Heart left ventricle (tissue), 16 donors: ENCODE data around the gene UBN2. TPM values are rescaled to one million over a fixed set of nuclear protein-coding genes. Genes with fewer than 3 reads are reported as not detected.

Experiments
- ATAC-seq, 4 donors: fragments of 200-7000 bp; cut with Tn5 transposase; one replicate each; pipeline ENCODE4 v1.9.1; 2020 to 2022; ENCODE audit warnings: moderate library complexity in 4 of 4, mild to moderate bottlenecking in 3 of 4, moderate number of reproducible peaks in 1 of 4
- DNase-seq, 5 donors: peaks; one replicate each; pipeline ENCODE4 v3.0.0-alpha.2; 2020
- H3K27ac ChIP-seq, 12 donors: fragments of 200-600 bp; sonication (generic) in 4 of 12; one replicate each; pipeline versions ENCODE4 v1.5.0 to v1.8.0; 2016 to 2022; ENCODE audit warnings: mild to moderate bottlenecking in 2 of 12
- H3K27me3 ChIP-seq, 9 donors: fragments of 200-600 bp; sonication (generic) in 2 of 9; one replicate each; pipeline versions ENCODE4 v1.5.1 to v1.8.0; 2016 to 2022; ENCODE audit warnings: mild to moderate bottlenecking in 3 of 9
- H3K36me3 ChIP-seq, 9 donors: fragments of 200-600 bp; sonication (generic) in 2 of 9; one replicate each; pipeline versions ENCODE4 v1.5.0 to v1.8.0; 2018 to 2022; ENCODE audit warnings: mild to moderate bottlenecking in 2 of 9
- H3K4me1 ChIP-seq, 12 donors: fragments of 200-600 bp; sonication (generic) in 4 of 12; one replicate each; pipeline versions ENCODE4 v1.5.0 to v1.8.0; 2016 to 2022; ENCODE audit warnings: mild to moderate bottlenecking in 3 of 12
- H3K4me3 ChIP-seq, 12 donors: fragments of 200-600 bp; sonication (generic) in 4 of 12; one replicate each; pipeline versions ENCODE4 v1.5.0 to v1.8.0; 2017 to 2022; ENCODE audit warnings: mild to moderate bottlenecking in 9 of 12, moderate library complexity in 4 of 12
- H3K9me3 ChIP-seq, 12 donors: fragments of 200-600 bp; sonication (generic) in 4 of 12; one replicate each; pipeline versions ENCODE4 v1.5.0 to v1.8.0; 2016 to 2022; ENCODE audit warnings: mild to moderate bottlenecking in 1 of 12
- CTCF ChIP-seq, 12 donors: fragments of 200-600 bp; sonication (generic) in 4 of 12; IDR thresholded peaks; one replicate each; pipeline versions ENCODE4 v1.5.0 to v1.8.0; 2018 to 2022; ENCODE audit warnings: antibody characterized with exemption in 12 of 12, mild to moderate bottlenecking in 5 of 12
- POLR2A ChIP-seq, 2 donors: fragments of 450-650 bp; IDR thresholded peaks; one replicate each; pipeline ENCODE4 v1.6.1; 2017; ENCODE audit warnings: antibody characterized with exemption in 2 of 2, mild to moderate bottlenecking in 2 of 2, moderate library complexity in 2 of 2
- WGBS, 4 donors: extraction: QIAGEN DNeasy Blood & Tissue Kit in 2 of 4; methylation state at CpG; one replicate each; pipeline versions ENCODE4 v1.1.5 to v1.1.7; 2013 to 2018; 5-methylcytosine and 5-hydroxymethylcytosine counted together
- intact Hi-C, 10 donors: fragments of 100-400 bp; cut with DNase I; formaldehyde crosslinking; loops; one replicate each; pipeline versions ENCODE4 v1.11.1 to v1.14.2; 2022
- polyA plus RNA-seq, 2 donors: library from polyadenylated mRNA; stranded (reverse); fragments of 200-250 nt; gene quantifications; one replicate each; pipeline ENCODE4 v1.2.3, GENCODE V29; 2013
- total RNA-seq, 9 donors: library from RNA; depleted of rRNA in 2 of 9; stranded (reverse); fragments of >200 nt in 2 of 9; fragmentation: NEBNext Ultra II Directional in 3 of 9; extraction: Animal tissue kit (Norgen Biotek cat#: 25700) in 3 of 9; gene quantifications; one replicate each; pipeline versions ENCODE4 v1.1.0 to v1.2.4, GENCODE V29; 2016 to 2023
- donor health status: ischemic (EF 13 %, LVEDD 7.1; RV severe dilation, severe dysfunction).
- donor health status: healthy with polysubstance abuse.
- donor health status: DM: no; HTN: yes; CAD: no.
- donor health status: DM: no; HTN: no; CAD: no.
- donor health status: ischemic (EF 25% LVEDD 6.9; RV normal size, moderate dysfunction).
- donor health status: ischemic (EF 25% LVEDD 5.7; RV mildly dilated, moderate dysfunction).
- donor health status: healthy.
- donor health status: DM: yes; HTN: yes; CAD: no.
- donor health status: ischemic (EF 35%, LVEDD 5.7; RV mildly dilated, moderate dysfunction).
- donor health status: nonischemic (EF 11% LVEDD 7.7; RV severe dilation, severe dysfunction).
- donor health status: DM: yes; HTN: yes; CAD: no.
- donor health status: PGD.
- donor health status: ischemic (EF 29% LVEDD 5.4; RV normal size, mild dysfunction).
- donor health status: nonischemic (EF 23%, LVEDD 6.1; RV moderate dilation, normal function).

UBN2 gene
- total and polyA plus RNA-seq, 11 donors, result 3.3 to 26.9 (median 16.2) TPM

DNA sequence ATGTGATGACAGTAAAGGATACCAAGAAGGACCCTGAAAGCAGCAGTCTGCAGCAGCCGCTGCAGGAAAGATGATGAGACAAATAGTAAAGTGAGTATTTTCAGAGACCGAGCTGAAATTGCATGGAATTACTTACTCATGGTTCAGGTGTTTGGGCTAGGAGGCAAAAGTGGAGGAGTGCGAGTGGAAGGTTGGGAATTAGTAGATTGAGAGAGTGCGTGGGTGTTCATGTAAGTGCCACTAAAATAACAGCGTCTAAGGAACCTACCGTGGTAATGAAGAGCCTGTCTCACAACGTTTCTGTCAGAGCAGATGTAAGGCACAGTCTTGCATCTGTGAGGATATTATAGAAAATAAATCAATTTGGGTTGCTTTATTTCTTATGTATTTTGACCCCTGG is 61.8 kb downstream of the UBN2 start:
- intact Hi-C loops, result no loop called here
- no peak for DNase-seq
- Histone ChIP-seq H3K4me1 (no peaks in the 10 kb centered on the region), H3K36me3 (peaks cover 0 to 70% (median 35%) of the 10 kb centered on the region in 9 donors), H3K4me3 (no peak overlapping the region), H3K27me3 (no peaks in the 10 kb centered on the region), H3K27ac (no peak overlapping the region), H3K9me3 (no peaks in the 10 kb centered on the region)
- ATAC-seq, result no peak
- no peak for TF ChIP-seq CTCF (IDR thresholded peaks at IDR 0.05)
- TF ChIP-seq POLR2A (IDR thresholded peaks at IDR 0.05), result no peak
- WGBS, 4 donors, result 86 to 91% (median 89%) methylated on average over 7 of the region's 7 CpGs

- ATAC-seq (no peak), DNase-seq (no peak)
- Histone ChIP-seq H3K27me3 (no peaks in the 10 kb centered on the region), H3K4me3 (no peak overlapping the region), H3K36me3 (peaks cover 0 to 70% (median 42%) of the 10 kb centered on the region in 9 donors), H3K9me3 (no peaks in the 10 kb centered on the region), H3K27ac (no peak overlapping the region), H3K4me1 (no peaks in the 10 kb centered on the region)
- TF ChIP-seq CTCF (IDR thresholded peaks at IDR 0.05) (no peak), POLR2A (IDR thresholded peaks at IDR 0.05) (no peak)
- WGBS, 4 donors, result 90 to 96% (median 93%) methylated on average over 2 of the region's 2 CpGs
- intact Hi-C loops, result no loop called here
Observed at GRCh38 chr7:139293534-139293933, 62.5 kb downstream of the UBN2 start.

GRCh38 chr7:139294241-139294640 is 63.2 kb downstream of the UBN2 start:
- H3K4me1 ChIP-seq, result no peaks in the 10 kb centered on the region
- H3K27me3 ChIP-seq, result no peaks in the 10 kb centered on the region
- no peak for TF ChIP-seq CTCF (IDR thresholded peaks at IDR 0.05)
- TF ChIP-seq POLR2A (IDR thresholded peaks at IDR 0.05), result no peak
- H3K9me3 ChIP-seq, result no peaks in the 10 kb centered on the region
- ATAC-seq (no peak), DNase-seq (no peak)
- intact Hi-C loops, result no loop called here
- 90 to 96% (median 93%) methylated on average over 4 of the region's 4 CpGs for WGBS, 4 donors
- no peak overlapping the region for H3K27ac ChIP-seq
- H3K36me3 ChIP-seq, result peaks cover 0 to 76% (median 48%) of the 10 kb centered on the region in 9 donors
- H3K4me3 ChIP-seq, result no peak overlapping the region

- H3K27ac ChIP-seq, result no peak overlapping the region
- no peaks in the 10 kb centered on the region for H3K9me3 ChIP-seq
- DNase-seq, result no peak
- WGBS, 4 donors, result 95 to 98% (median 97%) methylated on average over 6 of the region's 6 CpGs
- intact Hi-C loops, result no loop called here
- no peaks in the 10 kb centered on the region for H3K27me3 ChIP-seq
- H3K4me1 ChIP-seq, result no peaks in the 10 kb centered on the region
- TF ChIP-seq POLR2A (IDR thresholded peaks at IDR 0.05), result no peak
- no peak for TF ChIP-seq CTCF (IDR thresholded peaks at IDR 0.05)
- no peak for ATAC-seq
- peaks cover 0 to 80% (median 55%) of the 10 kb centered on the region in 9 donors for H3K36me3 ChIP-seq
- H3K4me3 ChIP-seq, result no peak overlapping the region
Observed at GRCh38 chr7:139294951-139295575, 64.0 kb downstream of the UBN2 start.
